Stimulated activated CD4-positive, alpha-beta T cell treated with anti-CD3 and anti-CD28 coated beads, Interleukin-12 subunit alpha, Interleukin-12 subunit beta, amount 100 ng/mL, for 48 hours (primary cell): ENCODE data around the gene ABT1.
"Not testable (repeated sequence)": the region's sequence is repeated elsewhere in the genome, so short reads cannot be mapped to it uniquely, and the experiment has no call there.

Experiments
- DNase-seq, 3 donors: peaks; one replicate each; pipeline ENCODE4 v3.0.0-alpha.2; 2020; ENCODE audit warnings: low read depth in 2 of 3, low spot score in 1 of 3

ABT1 gene

DNA sequence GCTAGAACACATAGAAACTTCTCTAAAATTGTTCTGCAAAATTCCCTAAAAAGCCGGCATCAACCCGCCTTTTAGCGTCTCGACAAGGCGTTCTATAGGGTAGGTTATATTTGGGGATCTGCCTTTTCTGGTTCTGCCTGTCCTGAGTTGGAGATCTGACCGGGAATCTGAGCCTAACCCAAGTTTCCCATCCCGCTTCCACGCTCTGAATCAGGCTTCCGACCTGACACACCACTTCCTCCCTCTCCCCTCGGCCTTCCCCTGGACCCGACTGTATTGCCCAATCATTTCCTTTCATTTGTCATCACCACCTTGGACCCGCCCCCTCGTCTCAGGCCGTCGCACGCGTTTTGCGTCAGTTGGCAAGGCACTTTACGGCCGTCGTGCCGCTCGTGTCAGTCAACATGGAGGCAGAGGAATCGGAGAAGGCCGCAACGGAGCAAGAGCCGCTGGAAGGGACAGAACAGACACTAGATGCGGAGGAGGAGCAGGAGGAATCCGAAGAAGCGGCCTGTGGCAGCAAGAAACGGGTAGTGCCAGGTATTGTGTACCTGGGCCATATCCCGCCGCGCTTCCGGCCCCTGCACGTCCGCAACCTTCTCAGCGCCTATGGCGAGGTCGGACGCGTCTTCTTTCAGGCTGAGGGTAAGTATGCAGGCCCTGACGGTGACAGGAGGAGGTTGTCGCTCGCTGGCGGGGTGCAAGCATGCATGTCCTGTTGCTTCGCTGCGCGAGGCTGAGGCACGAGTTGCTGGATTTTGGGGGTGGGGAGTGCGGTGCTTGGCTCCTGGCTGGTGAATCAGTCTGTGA lies at the start of gene ABT1:
ABT1 (plus strand) TSS at position 375 of the 810 bp plus-strand sequence; CDS start at position 405, 30 bp downstream.
- DNase-seq: peak; percentile 94 to 97 (median 95)

DNA sequence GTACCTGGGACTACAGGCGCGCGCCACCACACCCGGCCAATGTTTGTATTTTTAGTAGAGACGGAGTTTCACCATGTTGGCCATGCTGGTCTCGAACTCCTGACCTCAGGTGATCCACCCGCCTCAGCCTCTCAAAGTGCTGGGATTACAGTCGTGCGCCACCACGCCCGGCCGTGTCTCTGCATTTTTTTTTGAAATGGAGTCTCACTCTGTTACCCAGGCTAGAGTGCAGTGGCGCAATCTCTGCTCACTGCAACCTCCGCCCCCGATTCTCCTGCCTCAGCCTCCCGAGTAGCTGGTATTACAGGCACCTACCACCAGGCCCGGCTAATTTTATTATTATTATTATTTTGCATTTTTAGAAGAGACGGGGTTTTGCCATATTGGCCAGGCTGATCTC lies 49.4 kb upstream of the ABT1 start:
- DNase-seq: not testable (repeated sequence)

DNA sequence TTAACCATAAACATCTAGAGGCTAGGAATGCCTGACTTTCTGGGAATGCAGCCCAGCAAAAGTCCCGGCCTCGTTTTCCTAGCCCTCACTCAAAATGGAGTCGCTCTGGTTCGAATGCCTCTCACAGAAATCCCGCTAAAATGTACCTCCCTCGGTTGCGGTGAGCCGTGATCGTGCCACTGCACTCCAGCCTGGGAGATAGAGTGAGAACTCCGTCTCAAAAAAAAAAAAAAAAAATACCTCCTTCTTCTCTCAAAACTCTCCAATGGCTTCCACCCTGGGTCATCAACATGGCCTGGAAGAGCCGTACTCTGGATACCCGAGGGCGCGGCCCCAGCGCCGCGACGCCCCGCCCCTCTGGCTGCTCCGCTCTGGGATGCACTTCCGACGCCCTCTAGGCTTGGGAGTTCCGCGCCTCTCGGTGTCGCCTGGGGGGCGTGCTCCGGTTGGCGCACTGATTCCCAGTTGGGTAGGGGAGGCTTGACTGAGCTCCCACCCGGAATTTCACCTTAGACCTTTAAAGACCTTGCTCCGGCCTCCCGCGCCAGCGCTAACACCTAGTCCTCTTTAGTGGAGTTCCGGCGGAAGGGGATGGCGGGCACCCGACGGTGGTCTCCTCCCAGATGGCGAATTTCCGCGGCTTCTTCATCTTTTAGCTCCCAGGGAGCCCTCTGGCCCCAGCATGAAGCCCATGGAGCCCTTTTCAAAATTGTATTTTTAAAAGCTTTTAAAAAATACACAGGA lies 46.3 kb upstream of the ABT1 start:
- peak; percentile 31 to 63 (median 45) for DNase-seq

DNA sequence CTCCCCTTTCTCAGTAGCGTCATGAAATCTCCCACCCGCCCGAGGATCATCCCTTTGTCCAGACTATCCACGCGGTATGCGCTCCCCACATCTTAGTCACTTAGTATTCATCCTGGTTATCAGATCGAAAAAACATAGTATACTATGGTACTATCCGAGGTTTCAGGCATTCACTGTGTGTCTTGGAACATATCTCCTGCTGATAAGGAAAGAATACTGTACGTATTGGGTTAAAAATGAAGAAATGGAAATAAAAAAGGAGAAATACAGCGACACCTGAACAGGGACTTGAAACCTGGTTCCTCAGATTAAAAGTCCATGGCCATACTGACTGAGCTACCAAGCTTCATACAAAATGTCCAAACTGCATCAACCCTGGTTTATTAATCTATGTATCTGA lies 44.5 kb upstream of the ABT1 start:
- DNase-seq: no peak

DNA sequence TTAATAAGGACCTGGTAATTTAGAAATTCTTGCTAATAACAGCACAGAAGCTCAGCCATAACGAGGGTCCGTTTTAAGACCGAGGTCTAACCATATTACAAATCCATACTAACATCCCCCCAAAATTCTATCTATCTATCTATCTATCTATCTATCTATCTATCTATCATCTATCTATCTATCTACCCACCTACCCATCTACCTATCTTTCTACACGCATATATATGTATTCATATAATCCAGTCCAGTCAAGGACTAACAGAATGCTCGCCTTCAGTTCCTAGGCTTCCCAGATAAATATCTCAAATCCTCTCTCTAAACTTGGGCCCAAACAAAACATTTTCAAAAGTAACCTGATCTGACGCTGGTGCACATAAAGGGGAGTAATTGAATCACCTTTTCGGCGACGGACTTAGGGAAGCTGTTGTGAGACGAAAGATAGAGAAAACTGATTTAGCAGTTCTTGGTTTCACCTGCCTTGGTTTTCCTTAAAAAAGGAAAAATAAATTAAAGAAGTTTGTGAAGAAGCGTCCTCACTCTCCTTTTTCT lies 44.0 kb upstream of the ABT1 start:
- no peak for DNase-seq

DNA sequence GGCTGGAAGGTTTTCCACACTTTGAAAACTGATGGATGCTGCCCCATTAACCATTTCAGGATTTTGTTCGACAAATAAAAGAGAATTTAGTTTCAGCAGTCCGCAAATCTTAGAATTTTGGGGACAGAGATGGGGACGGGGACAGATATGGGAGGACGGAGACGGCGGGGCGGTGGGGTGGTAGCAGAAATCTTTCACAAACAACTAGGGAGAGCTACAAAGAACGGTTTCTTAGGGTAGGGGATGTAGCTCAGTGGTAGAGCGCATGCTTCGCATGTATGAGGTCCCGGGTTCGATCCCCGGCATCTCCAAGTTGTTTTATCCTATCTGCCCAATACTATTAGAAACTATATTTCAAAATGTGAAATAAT lies 43.5 kb upstream of the ABT1 start:
- peak; percentile 65 to 94 (median 70) for DNase-seq

DNA sequence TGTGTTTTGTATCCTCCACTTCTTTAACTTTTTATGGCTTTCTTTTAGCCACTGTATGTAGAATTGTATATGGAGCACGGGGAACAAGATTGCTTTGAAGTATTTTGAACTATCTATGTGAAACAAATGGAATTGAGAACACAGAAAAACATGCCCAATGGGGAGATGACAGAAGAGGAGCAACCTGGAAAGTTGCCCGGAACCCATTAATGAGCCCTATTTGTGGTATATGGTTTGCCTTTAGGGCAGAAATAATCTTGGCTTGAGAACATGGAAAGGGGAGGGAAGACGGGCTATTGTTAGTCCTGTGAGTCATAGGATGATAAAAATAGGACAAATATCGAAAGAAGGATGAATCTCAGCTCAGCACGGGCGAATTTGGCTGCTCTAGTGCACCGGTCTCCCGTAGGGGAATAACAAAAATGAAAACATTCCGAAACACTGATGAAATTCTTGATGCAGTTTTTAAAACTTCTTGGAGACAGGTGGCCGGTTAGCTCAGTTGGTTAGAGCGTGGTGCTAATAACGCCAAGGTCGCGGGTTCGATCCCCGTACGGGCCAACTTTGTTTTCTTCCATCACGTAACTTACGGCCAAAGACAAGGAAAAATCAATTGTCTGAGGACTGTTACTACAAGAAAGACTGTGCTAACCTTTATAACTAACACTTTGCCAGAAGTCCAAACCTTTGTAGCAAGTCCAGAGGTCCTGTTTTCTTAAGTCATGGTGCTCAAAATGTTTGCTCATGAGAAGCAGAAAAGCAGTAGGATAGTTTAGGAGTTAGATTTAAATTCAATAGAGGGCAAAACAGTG lies 42.9 kb upstream of the ABT1 start:
- peak; percentile 70 to 93 (median 77) for DNase-seq

DNA sequence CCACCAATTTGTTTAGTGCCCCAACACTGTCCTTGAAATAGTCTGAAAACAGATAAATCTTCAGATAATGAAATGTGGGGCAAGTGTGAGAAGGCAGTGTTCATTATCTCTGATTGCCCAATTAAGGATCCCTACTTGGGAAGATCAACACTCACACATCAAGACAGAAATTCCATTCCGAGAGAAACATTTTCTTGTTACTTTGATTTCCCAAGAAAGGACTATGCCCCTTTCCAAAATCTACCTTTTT lies 42.4 kb upstream of the ABT1 start:
- no peak for DNase-seq

DNA sequence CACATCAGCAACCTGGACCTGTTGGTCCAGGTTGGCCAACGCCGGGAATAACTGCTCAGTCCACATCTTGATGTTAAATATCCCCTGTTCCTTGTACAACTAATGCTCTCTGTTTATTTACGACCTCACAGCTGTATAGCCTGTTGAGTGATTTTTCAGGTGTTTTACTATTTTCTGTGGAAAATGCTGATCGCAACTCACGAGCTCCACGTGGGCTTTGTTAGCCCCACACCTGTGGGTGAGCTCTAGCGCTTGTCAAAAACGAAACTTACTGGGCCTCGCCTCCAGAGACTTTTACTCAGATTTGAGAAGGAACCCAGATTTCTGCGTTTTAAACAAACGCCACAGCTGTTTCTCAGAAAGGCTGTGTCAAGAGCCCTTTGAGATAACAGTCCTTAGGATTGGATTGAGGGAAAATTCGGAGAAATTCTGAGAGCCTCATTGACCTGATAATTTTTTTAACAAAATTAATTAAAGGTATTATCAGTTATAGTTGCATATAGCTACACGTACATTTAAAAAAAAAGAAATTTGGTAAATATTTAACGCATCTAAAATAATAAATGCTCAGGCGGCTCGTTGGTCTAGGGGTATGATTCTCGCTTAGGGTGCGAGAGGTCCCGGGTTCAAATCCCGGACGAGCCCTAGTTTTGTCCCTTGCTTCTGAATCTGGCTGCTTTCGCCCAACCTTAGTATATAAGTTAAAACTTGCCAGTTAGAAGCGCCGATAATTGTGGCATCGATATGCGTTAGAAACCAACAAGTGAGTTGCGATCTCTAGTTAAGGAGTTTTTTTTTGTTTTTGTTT lies 41.9 kb upstream of the ABT1 start:
- DNase-seq: peak in 2 of 3 donors; percentile 59 to 65

DNA sequence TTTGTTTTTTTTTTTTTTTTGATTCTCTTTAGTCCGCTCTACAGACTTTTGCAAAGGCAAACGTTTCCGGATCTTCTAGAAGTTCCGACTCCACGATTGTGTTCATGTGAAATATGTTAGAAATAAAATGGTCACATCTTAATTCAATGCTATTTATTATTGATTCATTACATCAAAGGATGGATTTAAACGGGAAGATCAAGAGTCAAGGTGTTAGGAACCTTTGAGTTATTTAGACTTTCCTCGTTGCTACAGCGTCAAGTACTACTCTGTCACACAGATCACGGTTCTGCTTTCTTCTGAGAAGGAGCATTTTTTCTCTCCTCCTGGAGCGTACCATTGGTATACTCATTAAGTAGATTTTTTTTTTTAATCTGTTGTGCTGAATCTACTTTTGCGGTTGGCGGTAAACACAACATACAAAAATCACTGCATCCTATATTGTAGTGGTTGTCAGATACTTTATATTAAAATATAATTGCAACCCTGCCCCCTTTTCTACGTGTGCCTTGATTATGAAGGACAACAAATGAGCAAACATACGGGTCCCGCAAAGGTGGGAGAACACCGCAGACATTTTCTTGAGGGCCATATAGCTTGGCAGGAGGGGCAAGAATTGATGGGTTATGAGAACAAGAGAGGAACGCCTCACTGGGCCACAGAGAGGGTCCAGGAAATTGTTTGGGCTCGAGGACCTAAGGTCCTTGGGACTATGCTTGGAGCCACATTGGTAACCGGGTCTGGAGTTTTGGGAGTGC lies 41.1 kb upstream of the ABT1 start:
- DNase-seq: no peak

DNA sequence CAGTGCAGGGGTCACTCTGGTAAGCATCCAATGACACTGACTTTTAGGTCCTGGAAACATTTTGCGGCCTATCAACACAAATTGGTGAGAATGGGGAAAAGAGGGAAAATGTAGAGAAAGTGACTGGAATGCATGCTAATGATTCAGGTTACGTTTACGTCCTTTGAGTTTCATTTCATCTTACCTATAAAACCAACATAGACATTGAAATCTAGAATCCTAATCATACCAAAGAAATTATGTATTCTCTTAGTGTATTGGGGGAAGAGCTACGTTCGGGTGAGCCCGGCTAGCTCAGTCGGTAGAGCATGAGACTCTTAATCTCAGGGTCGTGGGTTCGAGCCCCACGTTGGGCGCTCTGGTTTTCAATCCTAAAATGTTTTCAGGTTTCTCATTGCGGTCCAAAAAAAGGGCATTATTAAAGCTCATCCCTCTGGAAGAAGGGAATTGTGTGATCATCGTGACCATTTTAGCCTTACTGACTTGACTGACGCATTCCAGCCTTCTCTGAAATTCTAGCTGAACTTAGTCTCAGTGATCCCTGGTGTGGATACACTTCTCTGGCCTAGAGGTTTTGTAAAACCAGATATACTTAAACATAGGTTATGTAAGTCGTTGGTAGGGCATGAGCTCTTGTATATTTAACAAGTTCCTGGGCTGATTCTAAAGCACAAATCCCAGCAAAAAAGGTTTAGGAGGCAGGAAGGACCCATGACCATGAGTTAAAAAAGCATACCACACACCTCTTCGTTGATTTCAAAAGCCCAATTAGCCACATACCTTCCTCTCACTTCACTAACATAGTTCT lies 40.3 kb upstream of the ABT1 start:
- peak in 2 of 3 donors; percentile 44 to 46 for DNase-seq

DNA sequence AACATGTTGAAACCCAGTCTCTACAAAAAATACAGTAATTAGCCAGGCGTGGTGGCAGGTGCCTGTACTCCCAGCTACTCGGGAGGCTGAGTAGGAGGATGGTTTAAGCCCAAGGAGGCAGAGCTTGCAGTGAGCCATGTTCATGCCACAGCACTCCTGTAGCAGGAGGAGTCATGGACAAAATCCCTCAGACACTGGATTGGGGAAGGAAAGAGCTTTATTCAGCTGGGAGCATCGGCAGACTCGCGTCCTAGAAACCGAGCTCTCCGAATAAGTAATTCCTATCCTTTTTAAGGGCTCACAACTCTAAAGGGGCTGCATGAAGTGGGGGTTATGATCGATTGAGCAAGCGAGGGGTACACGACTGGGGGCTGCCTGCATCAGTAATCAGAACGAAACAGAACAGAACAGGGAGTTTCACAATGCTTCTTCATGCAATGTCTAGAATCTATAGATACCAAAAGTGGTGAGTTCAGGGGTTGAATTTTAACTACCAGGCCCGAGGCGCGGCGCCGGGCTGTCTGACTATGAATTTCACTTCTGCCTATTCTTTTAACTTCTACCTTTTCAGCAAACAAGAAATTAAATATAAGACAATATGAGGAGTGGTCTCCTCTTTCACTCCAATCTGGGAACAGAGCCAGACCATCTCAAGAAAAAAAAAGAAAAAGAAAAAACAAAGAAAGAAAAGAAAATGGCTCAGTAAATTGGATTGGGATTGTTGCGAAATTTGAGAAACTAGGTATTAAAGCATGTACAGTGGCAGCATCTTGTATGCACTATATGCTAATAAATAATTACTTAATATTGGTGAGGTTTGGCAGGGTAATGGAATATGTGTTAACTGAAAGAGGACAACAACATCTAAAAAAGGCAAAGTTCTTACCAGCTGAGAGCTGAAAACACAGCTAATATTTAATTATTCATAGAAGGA lies 35.0 kb upstream of the ABT1 start:
- no peak for DNase-seq

DNA sequence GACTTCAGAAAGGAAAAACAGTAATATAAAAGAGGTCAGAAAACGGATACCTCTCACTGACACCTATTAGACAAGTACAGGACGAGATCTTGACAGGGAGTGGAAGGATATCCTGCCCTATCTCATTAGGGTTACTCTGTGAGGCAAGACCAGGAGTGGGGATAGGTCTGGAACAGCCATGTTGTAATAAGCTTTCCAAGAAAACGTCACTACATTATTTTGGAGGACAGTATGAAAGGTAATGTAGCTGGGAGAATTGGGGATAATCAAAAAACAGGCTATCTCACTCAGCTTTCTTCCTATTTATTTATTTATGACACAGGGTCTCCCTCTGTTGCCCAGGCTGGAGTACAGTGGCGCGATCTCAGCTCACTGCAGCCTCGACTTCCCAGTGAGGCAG lies 33.3 kb upstream of the ABT1 start:
- DNase-seq: no peak

DNA sequence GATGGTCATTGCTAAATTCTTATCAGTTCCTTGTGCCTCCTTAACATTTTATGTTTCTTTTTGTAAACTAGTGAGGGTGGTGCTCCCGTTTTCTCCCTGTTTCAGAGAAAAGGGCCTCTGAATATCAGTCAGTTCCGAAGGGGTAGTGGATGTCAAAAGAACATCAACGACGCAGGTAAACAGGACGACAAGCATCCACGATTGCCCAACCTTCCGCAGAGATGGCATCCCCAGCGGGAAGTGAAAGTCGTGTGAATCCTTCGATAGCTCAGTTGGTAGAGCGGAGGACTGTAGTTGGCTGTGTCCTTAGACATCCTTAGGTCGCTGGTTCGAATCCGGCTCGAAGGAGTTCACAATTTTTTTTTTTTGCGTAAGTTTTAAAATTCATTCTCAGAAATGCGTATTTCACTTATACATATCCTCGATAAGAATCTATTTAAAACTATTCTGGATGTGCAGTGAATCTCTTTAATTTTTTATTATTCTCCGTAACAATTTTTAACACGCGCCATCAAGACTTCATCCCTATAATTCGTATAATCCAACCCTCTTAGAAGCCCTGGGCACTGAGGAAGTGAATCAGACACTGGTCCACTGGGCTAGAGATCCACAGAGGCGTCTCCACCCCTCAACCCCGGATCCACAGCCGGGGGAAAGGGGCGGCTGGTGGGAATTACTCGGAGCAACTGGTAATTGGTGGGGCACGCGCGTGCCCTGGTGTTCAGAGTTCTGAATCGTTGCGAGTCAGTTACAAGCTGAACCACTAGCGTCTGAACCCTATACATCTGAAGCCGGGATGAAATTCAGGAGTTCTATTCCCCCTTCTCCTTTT lies 27.9 kb upstream of the ABT1 start:
- DNase-seq: peak; percentile 88 to 100 (median 98)

DNA sequence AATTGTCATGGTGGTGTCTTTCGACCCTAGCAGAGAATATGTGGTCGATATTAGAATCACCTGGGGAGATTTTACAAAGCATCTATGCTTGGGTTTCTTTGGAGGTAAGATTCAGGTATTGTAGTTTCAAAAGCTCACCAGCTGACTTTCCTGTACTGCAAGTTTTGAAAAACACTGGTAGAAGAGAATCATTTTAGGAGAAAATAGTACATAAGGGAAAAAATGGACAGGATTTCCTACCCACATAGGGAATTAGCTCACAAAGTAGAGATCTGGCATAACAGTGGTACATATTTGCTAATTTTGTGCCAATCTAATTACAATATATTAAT lies 27.4 kb upstream of the ABT1 start:
- no peak for DNase-seq

DNA sequence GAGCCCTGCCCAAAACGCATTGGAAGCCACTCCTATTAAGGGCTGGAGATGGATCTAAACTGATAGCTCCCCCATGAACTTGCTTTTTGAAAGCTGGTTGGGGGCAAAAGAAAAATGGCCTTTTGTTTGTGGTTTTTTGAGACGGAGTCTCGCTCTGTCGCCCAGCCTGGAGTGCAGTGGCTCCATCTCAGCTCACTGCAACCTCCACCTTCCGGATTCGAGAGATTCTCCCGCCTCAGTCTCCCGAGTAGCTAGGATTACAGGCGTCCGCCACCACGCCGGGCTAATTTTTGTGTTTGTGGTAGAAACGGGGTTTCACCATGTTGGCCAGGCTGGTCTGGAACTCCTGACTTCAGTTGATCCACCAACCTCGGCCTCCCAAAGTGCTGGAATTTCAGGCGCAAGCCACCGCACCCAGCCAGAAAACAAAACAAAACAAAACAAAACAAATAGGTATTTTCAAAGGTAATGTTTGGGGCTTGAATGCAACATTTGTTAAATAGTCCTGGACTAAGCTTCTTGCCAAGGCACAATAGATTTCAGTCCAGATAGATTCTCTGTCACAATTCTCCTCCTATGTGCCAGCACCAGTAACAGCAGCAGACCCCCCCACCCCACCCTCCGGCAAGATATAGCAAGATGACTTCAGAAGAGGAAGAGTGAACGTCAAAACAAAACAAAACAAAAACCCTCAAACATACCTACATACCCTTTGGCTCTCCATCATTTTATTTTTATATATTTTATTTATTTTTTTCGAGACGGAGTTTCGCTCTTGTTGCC lies 26.5 kb upstream of the ABT1 start:
- DNase-seq: no peak
